SHP77 (cell line): ENCODE results near the gene SMIM43.
"Not testable (repeated sequence)": the region's sequence is repeated elsewhere in the genome, so short reads cannot be mapped to it uniquely, and the experiment has no call there.

ENCODE experiments used
- DNase-seq, 2 experiments: peaks; one replicate each; lab custom pipeline; 2025; lab: John Stamatoyannopoulos, UW

The SMIM43 gene

GRCh38 chr4:121783210-121783609 is 18.2 kb upstream of the SMIM43 start:
- no peak for DNase-seq

- no peak for DNase-seq
These were observed 14.1 kb upstream of the SMIM43 start for GRCh38 chr4:121778991-121779628.

- no peak for DNase-seq
These were observed 12.7 kb upstream of the SMIM43 start for GRCh38 chr4:121777625-121778024.

GRCh38 chr4:121776610-121777401 is 11.8 kb upstream of the SMIM43 start:
- no peak for DNase-seq

- DNase-seq, result no peak
These were observed 8.9 kb upstream of the SMIM43 start for GRCh38 chr4:121773883-121774282.

GRCh38 chr4:121771869-121772268 is 6.9 kb upstream of the SMIM43 start:
- DNase-seq, result no peak

GRCh38 chr4:121769341-121769740 is 4.4 kb upstream of the SMIM43 start:
- no peak for DNase-seq

GRCh38 chr4:121767166-121767565 is 2.2 kb upstream of the SMIM43 start:
- DNase-seq, result no peak

- no peak for DNase-seq
These were observed 1.1 kb upstream of the SMIM43 start for GRCh38 chr4:121765971-121766538.

GRCh38 chr4:121765368-121765705 is 373 bp upstream of the SMIM43 start:
- DNase-seq, result no peak

- DNase-seq, result no peak
These were observed 662 bp downstream of the SMIM43 start for GRCh38 chr4:121764303-121764701.

- no peak for DNase-seq
These were observed 4.8 kb downstream of the SMIM43 start for GRCh38 chr4:121760205-121760604.

GRCh38 chr4:121758925-121759568 is 5.9 kb downstream of the SMIM43 start:
- DNase-seq, result no peak

- not testable (repeated sequence) for DNase-seq
These were observed 12.8 kb downstream of the SMIM43 start for GRCh38 chr4:121752142-121752541.

GRCh38 chr4:121749225-121749624 is 15.7 kb downstream of the SMIM43 start:
- DNase-seq, result no peak

- no peak for DNase-seq
These were observed 22.2 kb downstream of the SMIM43 start for GRCh38 chr4:121742794-121743193.

GRCh38 chr4:121741751-121742150 is 23.2 kb downstream of the SMIM43 start:
- DNase-seq, result no peak

GRCh38 chr4:121740796-121741409 is 24.1 kb downstream of the SMIM43 start:
- DNase-seq, result no peak

- DNase-seq, result no peak
These were observed 25.4 kb downstream of the SMIM43 start for GRCh38 chr4:121739575-121739974.

- no peak for DNase-seq
These were observed 26.0 kb downstream of the SMIM43 start for GRCh38 chr4:121738780-121739535.

GRCh38 chr4:121737846-121738554 is 27.0 kb downstream of the SMIM43 start:
- no peak for DNase-seq
